ENCODE data around the gene RASGRP2. TPM values are rescaled to one million over a fixed set of nuclear protein-coding genes. Genes with fewer than 3 reads are reported as not detected.

Gene RASGRP2
- total and polyA plus RNA-seq, 2 donors = 38.1 to 227 TPM

DNA sequence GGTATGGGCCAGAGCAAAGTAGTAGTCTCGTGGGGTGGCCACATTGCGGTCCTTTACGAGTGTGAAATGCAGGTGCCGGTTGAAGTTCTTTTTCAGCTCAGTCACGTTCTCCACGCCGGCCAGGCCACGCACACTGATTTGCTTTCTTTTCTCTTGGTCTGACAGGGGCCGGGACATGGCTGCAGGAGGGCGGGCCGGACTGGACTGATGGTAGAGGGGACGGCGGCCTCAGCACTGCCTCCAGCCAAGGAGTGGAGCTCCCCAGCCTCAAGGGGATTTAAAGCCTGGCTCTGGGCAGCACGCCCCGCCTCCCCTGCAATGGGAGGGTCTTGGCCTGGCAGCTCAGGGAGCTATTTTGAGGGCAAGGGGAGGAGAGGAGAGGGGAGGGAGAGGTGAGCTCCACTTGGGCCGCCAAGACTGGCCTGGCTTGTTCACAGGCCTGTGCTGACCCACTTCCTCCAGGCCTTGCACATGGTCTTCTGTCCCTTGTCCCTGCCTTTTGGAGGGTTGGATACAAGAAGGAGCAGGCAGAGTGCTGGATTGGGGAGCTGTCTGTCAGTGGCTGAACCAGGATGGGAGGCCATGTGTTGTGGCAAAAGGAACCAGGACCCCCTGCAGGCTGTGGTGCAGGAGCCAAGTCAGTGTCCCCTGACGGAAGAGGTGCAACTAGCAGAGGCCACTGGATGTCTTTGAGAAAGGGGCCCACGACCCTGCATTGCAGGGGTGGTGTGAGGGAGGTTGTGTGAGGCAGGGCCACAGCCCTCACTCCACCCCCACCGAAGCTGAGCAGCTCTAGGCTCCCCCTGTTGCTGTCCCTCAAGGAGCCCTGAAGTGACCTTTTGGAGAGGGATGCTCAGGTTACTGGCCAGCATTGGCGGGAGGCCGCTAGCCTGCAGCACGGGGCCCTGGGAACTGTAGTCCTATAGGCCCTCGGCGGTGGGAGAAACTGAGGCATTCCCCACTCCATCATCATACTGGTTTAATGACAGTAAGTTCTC is 16.1 kb upstream of the RASGRP2 start, which contains the start of gene PYGM:
PYGM (minus strand) TSS at position 253 of the 998 bp plus-strand sequence; CDS start at position 177, 76 bp downstream.
- H3K27ac ChIP-seq (ENCODE audit: low read depth in 1 of 2, low read length in 1 of 2) = peak within 1 kb of the TSS in 1 of 2 donors; percentile 25
- no peaks in the 10 kb centered on the region for H3K9me3 ChIP-seq (ENCODE audit: control insufficient read depth in 2 of 2, insufficient read depth in 1 of 2, low read length in 1 of 2)
- no peak for DNase-seq (ENCODE audit: low read depth in 6 of 9, low spot score in 9 of 9)
- peaks cover 35 to 38% of the 10 kb centered on the region in 2 donors for H3K36me3 ChIP-seq (ENCODE audit: control insufficient read depth in 2 of 2, insufficient read depth in 2 of 2, low read length in 1 of 2)
- H3K4me3 ChIP-seq (ENCODE audit: low read length in 2 of 2) = no peak within 1 kb of the TSS
- no peaks in the 10 kb centered on the region for H3K27me3 ChIP-seq (ENCODE audit: control insufficient read depth in 2 of 2, insufficient read depth in 1 of 2, low read length in 1 of 2)
- WGBS = 89% methylated on average over 24 of the region's 24 CpGs
- H3K4me1 ChIP-seq (ENCODE audit: control insufficient read depth in 2 of 2, insufficient read depth in 2 of 2, low read length in 2 of 2) = peaks cover 14 to 40% of the 10 kb centered on the region in 2 donors

DNA sequence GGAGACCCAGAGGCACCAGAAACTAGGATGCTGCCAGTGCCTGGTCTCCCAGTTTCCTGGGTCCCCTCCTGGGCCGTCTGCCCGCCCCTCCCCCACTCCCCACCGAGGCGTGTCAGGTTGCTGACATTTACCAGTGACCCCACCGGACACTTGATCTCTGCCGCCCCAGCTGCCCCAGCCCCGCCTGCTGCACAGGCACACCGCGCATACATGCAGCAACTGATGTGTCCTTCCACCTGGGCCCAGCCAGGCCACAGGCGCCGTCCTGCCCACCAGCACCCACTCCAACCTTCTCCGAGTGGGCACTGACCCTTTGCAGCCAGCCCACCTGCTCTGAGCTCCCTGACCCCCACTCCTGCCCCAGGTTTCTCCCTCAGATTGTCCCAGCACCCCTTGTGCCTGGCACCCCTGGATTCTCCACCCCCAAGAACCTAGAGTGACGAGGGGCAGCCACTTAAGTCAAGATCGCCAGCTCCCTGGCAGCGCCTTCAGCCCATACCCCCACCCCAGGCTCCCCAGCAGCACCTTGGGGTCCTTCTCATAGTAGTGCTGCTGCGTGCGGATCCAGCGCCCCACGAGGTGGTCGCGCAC is 15.3 kb upstream of the RASGRP2 start:
- peaks cover 6 to 32% of the 10 kb centered on the region in 2 donors for H3K4me1 ChIP-seq (ENCODE audit: control insufficient read depth in 2 of 2, insufficient read depth in 2 of 2, low read length in 2 of 2)

GRCh38 chr11:64758330-64759079 is 14.6 kb upstream of the RASGRP2 start:
- Histone ChIP-seq H3K4me3 (ENCODE audit: low read length in 2 of 2) (no peak overlapping the region), H3K36me3 (ENCODE audit: control insufficient read depth in 2 of 2, insufficient read depth in 2 of 2, low read length in 1 of 2) (peaks cover 23 to 28% of the 10 kb centered on the region in 2 donors), H3K27me3 (ENCODE audit: control insufficient read depth in 2 of 2, insufficient read depth in 1 of 2, low read length in 1 of 2) (no peaks in the 10 kb centered on the region), H3K4me1 (ENCODE audit: control insufficient read depth in 2 of 2, insufficient read depth in 2 of 2, low read length in 2 of 2) (peaks cover 0 to 25% of the 10 kb centered on the region in 2 donors), H3K27ac (ENCODE audit: low read depth in 1 of 2, low read length in 1 of 2) (no peak overlapping the region), H3K9me3 (ENCODE audit: control insufficient read depth in 2 of 2, insufficient read depth in 1 of 2, low read length in 1 of 2) (no peaks in the 10 kb centered on the region)
- DNase-seq (ENCODE audit: low read depth in 6 of 9, low spot score in 9 of 9) = no peak
- WGBS = 97% methylated on average over 15 of the region's 15 CpGs

More for the DNA sequence above, 15.3 kb upstream of the RASGRP2 start:
- no peak for DNase-seq (ENCODE audit: low read depth in 6 of 9, low spot score in 9 of 9)
- no peaks in the 10 kb centered on the region for H3K9me3 ChIP-seq (ENCODE audit: control insufficient read depth in 2 of 2, insufficient read depth in 1 of 2, low read length in 1 of 2)
- H3K36me3 ChIP-seq (ENCODE audit: control insufficient read depth in 2 of 2, insufficient read depth in 2 of 2, low read length in 1 of 2) = peaks cover 29 to 30% of the 10 kb centered on the region in 2 donors
- 93% methylated on average over 21 of the region's 21 CpGs for WGBS
- no peak overlapping the region for H3K4me3 ChIP-seq (ENCODE audit: low read length in 2 of 2)
- H3K27ac ChIP-seq (ENCODE audit: low read depth in 1 of 2, low read length in 1 of 2) = no peak overlapping the region
- H3K27me3 ChIP-seq (ENCODE audit: control insufficient read depth in 2 of 2, insufficient read depth in 1 of 2, low read length in 1 of 2) = no peaks in the 10 kb centered on the region

DNA sequence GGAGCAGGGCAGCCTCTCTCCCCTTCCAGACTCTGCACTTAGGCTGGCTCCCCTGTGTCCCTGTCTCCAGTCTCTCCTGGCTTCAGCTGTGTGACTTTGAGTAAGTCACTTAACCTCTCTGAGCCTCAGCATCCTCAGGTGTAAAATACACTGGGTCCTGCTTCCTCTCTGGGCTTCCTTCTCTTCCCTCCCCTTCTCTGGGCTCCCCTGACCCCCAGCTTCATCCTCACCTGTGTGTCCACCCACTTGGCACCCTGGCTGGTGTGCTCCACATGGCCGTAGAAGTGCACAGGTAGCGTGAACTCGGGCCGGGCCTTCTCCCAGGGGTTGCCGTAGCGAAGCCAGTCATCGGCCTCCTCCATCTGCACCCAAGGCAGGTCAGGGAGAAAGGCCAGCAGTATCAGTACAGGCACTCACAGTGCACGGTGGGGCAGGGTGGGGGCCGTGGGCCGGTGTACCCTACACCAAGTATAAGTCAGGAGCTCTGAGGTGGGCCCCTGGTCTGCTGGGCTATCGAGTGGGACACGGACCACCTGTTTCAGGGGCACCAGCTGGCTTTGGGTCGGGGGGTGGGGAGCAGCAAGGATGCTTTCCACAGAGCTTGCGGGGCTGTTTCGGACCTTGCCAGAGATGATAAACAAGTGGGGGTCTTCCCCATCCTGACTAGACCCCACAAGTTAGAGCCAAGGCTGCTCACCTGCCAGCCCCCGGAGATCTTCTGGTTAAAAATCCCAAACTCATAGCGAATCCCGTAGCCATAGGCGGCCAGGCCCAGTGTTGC is 13.8 kb upstream of the RASGRP2 start:
- H3K9me3 ChIP-seq (ENCODE audit: control insufficient read depth in 2 of 2, insufficient read depth in 1 of 2, low read length in 1 of 2) = no peaks in the 10 kb centered on the region
- no peak overlapping the region for H3K4me3 ChIP-seq (ENCODE audit: low read length in 2 of 2)
- no peaks in the 10 kb centered on the region for H3K27me3 ChIP-seq (ENCODE audit: control insufficient read depth in 2 of 2, insufficient read depth in 1 of 2, low read length in 1 of 2)
- DNase-seq (ENCODE audit: low read depth in 6 of 9, low spot score in 9 of 9) = no peak
- H3K36me3 ChIP-seq (ENCODE audit: control insufficient read depth in 2 of 2, insufficient read depth in 2 of 2, low read length in 1 of 2) = peaks cover 15 to 26% of the 10 kb centered on the region in 2 donors
- H3K27ac ChIP-seq (ENCODE audit: low read depth in 1 of 2, low read length in 1 of 2) = no peak overlapping the region
- 94% methylated on average over 19 of the region's 19 CpGs for WGBS
- peaks cover 0 to 17% of the 10 kb centered on the region in 2 donors for H3K4me1 ChIP-seq (ENCODE audit: control insufficient read depth in 2 of 2, insufficient read depth in 2 of 2, low read length in 2 of 2)

- Histone ChIP-seq H3K4me1 (ENCODE audit: control insufficient read depth in 2 of 2, insufficient read depth in 2 of 2, low read length in 2 of 2) (peaks cover 0 to 8% of the 10 kb centered on the region in 2 donors), H3K9me3 (ENCODE audit: control insufficient read depth in 2 of 2, insufficient read depth in 1 of 2, low read length in 1 of 2) (no peaks in the 10 kb centered on the region), H3K4me3 (ENCODE audit: low read length in 2 of 2) (no peak overlapping the region), H3K36me3 (ENCODE audit: control insufficient read depth in 2 of 2, insufficient read depth in 2 of 2, low read length in 1 of 2) (peaks cover 5 to 26% of the 10 kb centered on the region in 2 donors), H3K27me3 (ENCODE audit: control insufficient read depth in 2 of 2, insufficient read depth in 1 of 2, low read length in 1 of 2) (no peaks in the 10 kb centered on the region), H3K27ac (ENCODE audit: low read depth in 1 of 2, low read length in 1 of 2) (no peak overlapping the region)
- no peak for DNase-seq (ENCODE audit: low read depth in 6 of 9, low spot score in 9 of 9)
- WGBS = 84% methylated on average over 13 of the region's 13 CpGs
Measured at GRCh38 chr11:64755681-64756361, 11.9 kb upstream of the RASGRP2 start.

DNA sequence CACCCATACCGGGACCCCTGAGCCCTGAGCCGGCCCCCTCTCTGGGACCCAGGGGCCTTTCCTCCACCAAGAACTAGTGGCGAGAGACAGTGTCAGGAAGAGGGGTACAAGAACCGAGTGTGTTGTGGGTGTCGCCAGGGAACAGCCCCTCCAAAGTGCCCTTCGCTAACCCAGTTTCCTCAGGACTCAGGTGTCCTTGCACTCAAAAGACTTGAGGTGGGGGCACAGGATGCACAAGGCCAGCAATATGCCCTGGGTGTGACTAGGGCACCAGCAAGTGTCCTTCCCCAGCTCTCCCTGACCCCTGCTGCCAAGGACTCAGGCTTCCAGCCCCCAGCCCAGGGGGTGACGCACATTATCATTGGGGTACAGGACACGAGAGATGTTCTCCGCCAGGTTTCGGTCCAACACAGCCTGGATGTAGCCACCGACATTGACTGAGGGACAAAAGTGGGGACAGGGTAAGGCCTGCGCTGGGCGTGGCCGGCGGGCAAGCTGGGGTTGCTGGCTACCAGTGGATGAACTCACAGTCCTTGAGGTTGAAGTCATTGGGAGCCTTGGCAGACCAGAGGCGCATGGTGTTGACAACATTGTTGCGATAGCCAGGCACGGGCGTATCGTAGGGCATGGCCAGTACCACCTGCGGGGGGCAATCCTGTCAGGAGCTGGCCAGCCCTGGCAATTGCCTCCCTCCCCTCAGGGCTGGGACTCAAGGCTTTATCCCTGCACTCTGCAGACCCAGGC is 11.1 kb upstream of the RASGRP2 start:
- DNase-seq (ENCODE audit: low read depth in 6 of 9, low spot score in 9 of 9) = no peak
- 96% methylated on average over 21 of the region's 21 CpGs for WGBS

DNA sequence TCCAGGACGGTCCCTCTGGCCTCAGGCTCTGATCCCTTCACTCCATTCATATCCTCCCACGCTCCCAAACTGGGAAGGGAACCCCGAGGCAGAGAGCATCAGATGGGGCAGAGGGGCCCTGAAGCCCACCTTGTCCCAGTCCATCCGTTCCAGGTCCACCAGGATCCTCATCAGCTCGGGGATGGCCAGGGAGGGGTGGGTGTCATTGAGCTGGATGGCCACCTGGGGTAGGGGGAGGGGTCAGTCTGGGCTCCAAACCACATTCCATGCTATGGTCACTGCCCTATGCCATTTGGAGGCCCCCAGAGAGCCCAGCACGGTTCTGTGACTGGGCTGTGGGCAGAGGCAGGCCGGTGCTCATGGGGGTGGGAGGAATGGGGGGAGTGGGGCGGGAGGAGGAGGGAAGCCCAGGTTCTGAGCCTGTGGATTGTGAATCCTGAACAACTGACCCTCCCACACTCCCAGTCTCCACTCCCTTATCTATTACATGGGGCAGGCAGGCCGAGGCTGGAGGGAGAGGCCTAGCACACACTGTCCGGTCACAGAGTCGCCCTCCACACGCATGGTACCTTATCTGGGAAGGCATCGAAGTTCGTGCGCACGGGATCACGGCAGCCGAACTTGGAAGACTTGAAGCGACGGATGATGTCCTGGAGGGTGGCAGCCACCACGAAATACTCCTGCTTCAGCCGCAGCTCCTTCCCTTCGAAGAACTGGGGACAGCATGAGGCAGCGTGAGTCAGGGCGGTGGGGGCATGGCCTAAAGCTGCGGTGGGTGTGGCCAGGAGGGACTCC is 10.4 kb upstream of the RASGRP2 start:
- no peaks in the 10 kb centered on the region for H3K4me1 ChIP-seq (ENCODE audit: control insufficient read depth in 2 of 2, insufficient read depth in 2 of 2, low read length in 2 of 2)
- peaks cover 2 to 16% of the 10 kb centered on the region in 2 donors for H3K36me3 ChIP-seq (ENCODE audit: control insufficient read depth in 2 of 2, insufficient read depth in 2 of 2, low read length in 1 of 2)
- H3K4me3 ChIP-seq (ENCODE audit: low read length in 2 of 2) = no peak overlapping the region
- H3K9me3 ChIP-seq (ENCODE audit: control insufficient read depth in 2 of 2, insufficient read depth in 1 of 2, low read length in 1 of 2) = no peaks in the 10 kb centered on the region
- H3K27me3 ChIP-seq (ENCODE audit: control insufficient read depth in 2 of 2, insufficient read depth in 1 of 2, low read length in 1 of 2) = no peaks in the 10 kb centered on the region
- no peak overlapping the region for H3K27ac ChIP-seq (ENCODE audit: low read depth in 1 of 2, low read length in 1 of 2)
- DNase-seq (ENCODE audit: low read depth in 6 of 9, low spot score in 9 of 9) = no peak
- 96% methylated on average over 26 of the region's 26 CpGs for whole genome bisulfite sequencing

More for the DNA sequence above, 11.1 kb upstream of the RASGRP2 start:
- H3K36me3 ChIP-seq (ENCODE audit: control insufficient read depth in 2 of 2, insufficient read depth in 2 of 2, low read length in 1 of 2) = peaks cover 2 to 22% of the 10 kb centered on the region in 2 donors
- no peak overlapping the region for H3K27ac ChIP-seq (ENCODE audit: low read depth in 1 of 2, low read length in 1 of 2)
- H3K4me1 ChIP-seq (ENCODE audit: control insufficient read depth in 2 of 2, insufficient read depth in 2 of 2, low read length in 2 of 2) = peaks cover 0 to 3% of the 10 kb centered on the region in 2 donors
- no peak overlapping the region for H3K4me3 ChIP-seq (ENCODE audit: low read length in 2 of 2)
- no peaks in the 10 kb centered on the region for H3K9me3 ChIP-seq (ENCODE audit: control insufficient read depth in 2 of 2, insufficient read depth in 1 of 2, low read length in 1 of 2)
- H3K27me3 ChIP-seq (ENCODE audit: control insufficient read depth in 2 of 2, insufficient read depth in 1 of 2, low read length in 1 of 2) = no peaks in the 10 kb centered on the region

All from thymus (tissue), 11 donors.